Measurements from ENCODE around the gene UNC5A. TPM values are rescaled to one million over a fixed set of nuclear protein-coding genes. Genes with fewer than 3 reads are reported as not detected.

UNC5A gene
- polyA plus RNA-seq (2013, experiment 1 of 2), result 0.21 TPM
- polyA plus RNA-seq (2013, experiment 2 of 2), result 0.17 TPM

DNA sequence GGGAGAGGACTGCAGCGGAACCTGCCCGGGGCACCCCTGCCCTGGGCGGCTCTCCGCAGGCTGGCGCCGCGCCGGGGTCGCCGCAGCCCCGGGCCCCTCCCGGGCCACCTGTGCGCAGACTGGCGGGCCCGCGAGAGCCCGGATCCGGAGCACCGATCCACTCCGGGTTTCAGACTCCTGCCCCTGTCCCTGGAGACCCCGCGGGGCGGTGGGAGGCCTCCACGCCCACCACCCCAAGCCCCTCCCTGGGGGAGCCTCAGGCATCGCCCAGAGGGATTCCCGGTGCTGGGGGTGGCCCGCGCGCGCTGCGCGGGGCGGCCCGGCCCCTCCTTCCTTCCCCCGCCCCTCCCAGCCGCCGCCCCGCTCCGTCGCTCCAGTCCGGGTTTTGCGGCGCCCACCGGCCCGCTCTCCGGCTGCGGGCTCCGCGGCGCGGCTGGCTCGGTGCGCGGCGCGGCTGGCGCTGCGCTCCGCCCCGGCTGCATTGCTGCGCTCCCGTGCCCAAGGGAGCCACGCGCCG, at the start of gene UNC5A:
Gene UNC5A, plus strand, starts transcription at position 479 of the 517 bp plus-strand sequence. CDS start 192 bp downstream, outside the sequence.
- Histone ChIP-seq H4K8ac (ENCODE audit: low read depth, low read length) (no peak within 1 kb of the TSS), H3K27me3 (ENCODE audit: insufficient read depth, low read length, poor library complexity) (peaks cover 30% of the 10 kb centered on the region), H3K4me2 (ENCODE audit: low read length) (peak within 1 kb of the TSS; percentile 83), H2BK5ac (ENCODE audit: low read length) (no peak within 1 kb of the TSS), H3K56ac (ENCODE audit: low read length) (peak within 1 kb of the TSS; percentile 49), H3K4me1 (ENCODE audit: control insufficient read depth, low read depth, low read length) (peaks cover 2% of the 10 kb centered on the region), H3K79me2 (ENCODE audit: control insufficient read depth, insufficient read depth, low read length) (no peaks in the 10 kb centered on the region), H2BK15ac (replicated peaks; ENCODE audit: low read depth) (no peak within 1 kb of the TSS), H3K4ac (ENCODE audit: low read depth, low read length) (no peak within 1 kb of the TSS), H3K27ac (ENCODE audit: low read depth, low read length) (no peak within 1 kb of the TSS), H3K79me1 (ENCODE audit: low read length) (no peaks in the 10 kb centered on the region), H3K23ac (ENCODE audit: low read length) (no peak within 1 kb of the TSS), H3K36me3 (ENCODE audit: control insufficient read depth, insufficient read depth, low read length) (no peaks in the 10 kb centered on the region), H2BK120ac (ENCODE audit: low read depth, low read length) (no peak within 1 kb of the TSS), H3K4me3 (ENCODE audit: low read length) (peak within 1 kb of the TSS; percentile 22), H2AK5ac (ENCODE audit: low read length) (no peak within 1 kb of the TSS), H3K18ac (ENCODE audit: low read length) (no peak within 1 kb of the TSS), H4K5ac (ENCODE audit: low read length) (no peak within 1 kb of the TSS), H3K9ac (ENCODE audit: low read length) (peak within 1 kb of the TSS; percentile 27)
- WGBS (ENCODE audit: extremely low coverage, insufficient coverage, low lambda C conversion rate), result no CpG with 5 or more reads among the region's 65 CpGs
- peak; percentile 73 for DNase-seq

DNA sequence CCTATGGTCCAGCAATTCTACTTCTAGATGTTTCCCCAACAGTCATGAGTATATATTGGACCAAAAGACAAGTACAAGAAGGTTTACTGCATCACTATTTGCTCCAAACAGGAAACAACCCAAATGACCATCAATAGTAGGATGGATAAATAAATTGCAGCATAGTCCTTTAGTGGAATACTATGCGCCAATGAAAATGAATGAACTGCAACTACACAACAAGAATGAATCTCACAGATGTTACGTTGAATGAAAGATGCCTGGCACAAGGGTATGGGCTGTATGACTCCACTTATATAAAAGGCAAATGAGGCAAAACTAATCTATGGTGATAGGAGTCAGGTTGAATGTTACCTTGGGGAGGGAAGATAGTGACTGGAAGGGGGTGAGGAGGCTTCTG, 48.6 kb upstream of the UNC5A start:
- no peak overlapping the region for H3K56ac ChIP-seq (ENCODE audit: low read length)
- no peak overlapping the region for H3K18ac ChIP-seq (ENCODE audit: low read length)
- no peaks in the 10 kb centered on the region for H3K4me1 ChIP-seq (ENCODE audit: control insufficient read depth, low read depth, low read length)
- H2AK5ac ChIP-seq (ENCODE audit: low read length), result no peak overlapping the region
- H4K5ac ChIP-seq (ENCODE audit: low read length), result no peak overlapping the region
- no peak overlapping the region for H4K8ac ChIP-seq (ENCODE audit: low read depth, low read length)
- H3K79me2 ChIP-seq (ENCODE audit: control insufficient read depth, insufficient read depth, low read length), result no peaks in the 10 kb centered on the region
- H2BK120ac ChIP-seq (ENCODE audit: low read depth, low read length), result no peak overlapping the region
- no peak for DNase-seq
- no peak overlapping the region for H3K4me3 ChIP-seq (ENCODE audit: low read length)
- H3K27me3 ChIP-seq (ENCODE audit: insufficient read depth, low read length, poor library complexity), result no peaks in the 10 kb centered on the region
- no peak overlapping the region for H2BK15ac ChIP-seq (replicated peaks; ENCODE audit: low read depth)
- no peaks in the 10 kb centered on the region for H3K36me3 ChIP-seq (ENCODE audit: control insufficient read depth, insufficient read depth, low read length)
- no peak overlapping the region for H3K23ac ChIP-seq (ENCODE audit: low read length)
- H2BK5ac ChIP-seq (ENCODE audit: low read length), result no peak overlapping the region
- H3K4me2 ChIP-seq (ENCODE audit: low read length), result no peak overlapping the region
- no peak overlapping the region for H3K9ac ChIP-seq (ENCODE audit: low read length)
- no peak overlapping the region for H3K27ac ChIP-seq (ENCODE audit: low read depth, low read length)
- no CpG with 5 or more reads among the region's 2 CpGs for WGBS (ENCODE audit: extremely low coverage, insufficient coverage, low lambda C conversion rate)
- no peak overlapping the region for H3K4ac ChIP-seq (ENCODE audit: low read depth, low read length)
- no peaks in the 10 kb centered on the region for H3K79me1 ChIP-seq (ENCODE audit: low read length)

DNA sequence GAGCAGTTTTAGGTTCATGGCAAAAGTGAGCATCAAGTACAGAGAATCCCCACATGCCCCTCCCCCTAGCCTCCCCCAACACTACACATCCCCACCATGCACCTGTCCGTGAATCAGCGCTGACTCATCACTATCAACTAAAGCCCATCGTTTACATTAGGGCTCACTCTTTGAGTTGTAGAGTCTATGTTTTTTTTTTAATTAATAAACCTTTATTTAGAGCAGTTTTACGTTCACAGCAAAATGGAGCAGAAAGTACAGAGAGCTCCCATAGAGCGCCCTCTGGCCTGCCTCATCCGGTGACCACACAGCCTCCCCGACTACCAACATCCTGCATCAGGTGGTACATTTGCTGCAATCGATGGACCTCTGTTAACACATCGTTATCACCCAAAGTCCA, 47.9 kb upstream of the UNC5A start:
- no peaks in the 10 kb centered on the region for H3K79me2 ChIP-seq (ENCODE audit: control insufficient read depth, insufficient read depth, low read length)
- H2BK120ac ChIP-seq (ENCODE audit: low read depth, low read length), result no peak overlapping the region
- H2BK15ac ChIP-seq (replicated peaks; ENCODE audit: low read depth), result no peak overlapping the region
- no peaks in the 10 kb centered on the region for H3K4me1 ChIP-seq (ENCODE audit: control insufficient read depth, low read depth, low read length)
- no peak overlapping the region for H3K4ac ChIP-seq (ENCODE audit: low read depth, low read length)
- WGBS (ENCODE audit: extremely low coverage, insufficient coverage, low lambda C conversion rate), result no CpG with 5 or more reads among the region's 9 CpGs
- no peak overlapping the region for H2BK5ac ChIP-seq (ENCODE audit: low read length)
- no peak overlapping the region for H3K9ac ChIP-seq (ENCODE audit: low read length)
- no peak overlapping the region for H4K5ac ChIP-seq (ENCODE audit: low read length)
- H4K8ac ChIP-seq (ENCODE audit: low read depth, low read length), result no peak overlapping the region
- no peaks in the 10 kb centered on the region for H3K27me3 ChIP-seq (ENCODE audit: insufficient read depth, low read length, poor library complexity)
- H3K23ac ChIP-seq (ENCODE audit: low read length), result no peak overlapping the region
- H3K36me3 ChIP-seq (ENCODE audit: control insufficient read depth, insufficient read depth, low read length), result no peaks in the 10 kb centered on the region
- DNase-seq, result peak; percentile 44
- H3K18ac ChIP-seq (ENCODE audit: low read length), result no peak overlapping the region
- H3K4me3 ChIP-seq (ENCODE audit: low read length), result no peak overlapping the region
- H3K27ac ChIP-seq (ENCODE audit: low read depth, low read length), result no peak overlapping the region
- H3K79me1 ChIP-seq (ENCODE audit: low read length), result no peaks in the 10 kb centered on the region
- no peak overlapping the region for H3K4me2 ChIP-seq (ENCODE audit: low read length)
- no peak overlapping the region for H2AK5ac ChIP-seq (ENCODE audit: low read length)
- H3K56ac ChIP-seq (ENCODE audit: low read length), result no peak overlapping the region

DNA sequence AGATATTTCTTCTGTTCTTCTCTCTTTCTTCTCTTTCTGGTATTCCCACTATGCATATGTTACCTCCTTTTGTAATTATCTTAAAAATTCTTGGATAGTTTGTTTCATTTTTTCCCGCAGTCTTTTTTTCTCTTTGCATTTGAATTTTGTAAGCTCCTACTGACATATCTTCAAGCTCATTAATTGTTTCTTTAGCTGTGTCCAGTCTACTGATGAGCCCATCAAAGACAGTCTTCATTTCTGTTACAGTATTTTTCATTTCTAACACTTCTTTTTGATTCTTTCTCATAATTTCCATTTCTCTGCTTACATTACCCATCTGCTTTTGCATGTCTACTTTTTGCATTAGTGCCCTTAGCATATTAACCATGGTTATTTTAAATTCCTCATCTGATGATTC, 44.7 kb upstream of the UNC5A start:
- Histone ChIP-seq H3K79me2 (ENCODE audit: control insufficient read depth, insufficient read depth, low read length) (no peaks in the 10 kb centered on the region), H3K23ac (ENCODE audit: low read length) (no peak overlapping the region), H3K4me1 (ENCODE audit: control insufficient read depth, low read depth, low read length) (no peaks in the 10 kb centered on the region), H2BK15ac (replicated peaks; ENCODE audit: low read depth) (no peak overlapping the region), H3K4me3 (ENCODE audit: low read length) (no peak overlapping the region), H3K27me3 (ENCODE audit: insufficient read depth, low read length, poor library complexity) (no peaks in the 10 kb centered on the region), H3K18ac (ENCODE audit: low read length) (no peak overlapping the region), H4K8ac (ENCODE audit: low read depth, low read length) (no peak overlapping the region), H3K27ac (ENCODE audit: low read depth, low read length) (no peak overlapping the region), H3K4me2 (ENCODE audit: low read length) (no peak overlapping the region), H2BK120ac (ENCODE audit: low read depth, low read length) (no peak overlapping the region), H2AK5ac (ENCODE audit: low read length) (no peak overlapping the region), H3K9ac (ENCODE audit: low read length) (no peak overlapping the region), H3K36me3 (ENCODE audit: control insufficient read depth, insufficient read depth, low read length) (no peaks in the 10 kb centered on the region), H3K4ac (ENCODE audit: low read depth, low read length) (no peak overlapping the region), H3K79me1 (ENCODE audit: low read length) (no peaks in the 10 kb centered on the region), H4K5ac (ENCODE audit: low read length) (no peak overlapping the region), H3K56ac (ENCODE audit: low read length) (no peak overlapping the region), H2BK5ac (ENCODE audit: low read length) (no peak overlapping the region)
- DNase-seq, result no peak
- no CpG with 5 or more reads among the region's 1 CpG for WGBS (ENCODE audit: extremely low coverage, insufficient coverage, low lambda C conversion rate)

DNA sequence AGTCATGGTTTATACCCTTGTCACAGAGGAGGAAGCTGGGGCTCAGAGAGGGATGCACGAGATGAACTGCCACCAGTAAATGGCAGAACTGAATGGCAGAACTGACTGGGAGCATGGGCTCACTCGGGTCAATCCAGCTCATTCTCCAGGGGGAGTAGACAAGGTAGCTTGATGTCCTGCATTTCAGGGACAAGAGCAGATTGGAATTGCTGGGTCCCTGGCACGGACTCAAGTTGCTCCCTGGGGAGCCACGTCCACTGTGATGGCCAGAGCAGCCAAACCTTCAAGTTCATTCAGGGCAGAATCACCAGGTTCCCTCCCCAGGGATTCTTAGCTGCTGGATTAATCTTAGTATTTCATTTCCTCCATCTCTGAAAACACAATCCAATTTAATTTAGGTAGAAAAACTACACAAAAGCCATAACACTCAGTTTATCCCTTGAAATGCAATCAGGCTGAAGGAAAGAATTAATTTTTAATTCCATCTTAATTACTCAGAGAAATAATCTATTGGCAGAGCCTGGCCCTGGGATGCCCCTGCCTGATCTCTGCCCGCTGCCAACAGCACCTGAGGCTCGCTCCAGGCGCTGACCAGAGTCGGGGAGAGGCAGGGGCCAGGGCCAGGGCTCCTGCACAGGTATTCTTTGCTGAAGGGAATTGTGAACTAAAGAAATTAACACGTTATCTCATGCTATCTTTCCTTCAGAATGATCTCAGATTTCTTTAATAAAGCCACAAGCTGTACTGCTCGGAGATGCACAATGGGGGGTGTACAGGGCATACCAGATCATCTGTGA, 42.0 kb upstream of the UNC5A start:
- H2BK5ac ChIP-seq (ENCODE audit: low read length), result no peak overlapping the region
- no peaks in the 10 kb centered on the region for H3K79me1 ChIP-seq (ENCODE audit: low read length)
- no peak overlapping the region for H3K56ac ChIP-seq (ENCODE audit: low read length)
- no peak overlapping the region for H2AK5ac ChIP-seq (ENCODE audit: low read length)
- no peak overlapping the region for H4K8ac ChIP-seq (ENCODE audit: low read depth, low read length)
- no peak overlapping the region for H3K4me3 ChIP-seq (ENCODE audit: low read length)
- no peaks in the 10 kb centered on the region for H3K4me1 ChIP-seq (ENCODE audit: control insufficient read depth, low read depth, low read length)
- no peaks in the 10 kb centered on the region for H3K27me3 ChIP-seq (ENCODE audit: insufficient read depth, low read length, poor library complexity)
- no peak overlapping the region for H3K18ac ChIP-seq (ENCODE audit: low read length)
- H3K4ac ChIP-seq (ENCODE audit: low read depth, low read length), result no peak overlapping the region
- H3K79me2 ChIP-seq (ENCODE audit: control insufficient read depth, insufficient read depth, low read length), result no peaks in the 10 kb centered on the region
- no peak overlapping the region for H2BK15ac ChIP-seq (replicated peaks; ENCODE audit: low read depth)
- H3K9ac ChIP-seq (ENCODE audit: low read length), result no peak overlapping the region
- H4K5ac ChIP-seq (ENCODE audit: low read length), result no peak overlapping the region
- no CpG with 5 or more reads among the region's 10 CpGs for WGBS (ENCODE audit: extremely low coverage, insufficient coverage, low lambda C conversion rate)
- H2BK120ac ChIP-seq (ENCODE audit: low read depth, low read length), result no peak overlapping the region
- no peak overlapping the region for H3K23ac ChIP-seq (ENCODE audit: low read length)
- H3K36me3 ChIP-seq (ENCODE audit: control insufficient read depth, insufficient read depth, low read length), result no peaks in the 10 kb centered on the region
- H3K27ac ChIP-seq (ENCODE audit: low read depth, low read length), result no peak overlapping the region
- DNase-seq, result no peak
- H3K4me2 ChIP-seq (ENCODE audit: low read length), result no peak overlapping the region
